ENCODE measurements around the gene OR10H5.
"Not testable (repeated sequence)": the region's sequence is repeated elsewhere in the genome, so short reads cannot be mapped to it uniquely, and the experiment has no call there.

OR10H5 gene

DNA sequence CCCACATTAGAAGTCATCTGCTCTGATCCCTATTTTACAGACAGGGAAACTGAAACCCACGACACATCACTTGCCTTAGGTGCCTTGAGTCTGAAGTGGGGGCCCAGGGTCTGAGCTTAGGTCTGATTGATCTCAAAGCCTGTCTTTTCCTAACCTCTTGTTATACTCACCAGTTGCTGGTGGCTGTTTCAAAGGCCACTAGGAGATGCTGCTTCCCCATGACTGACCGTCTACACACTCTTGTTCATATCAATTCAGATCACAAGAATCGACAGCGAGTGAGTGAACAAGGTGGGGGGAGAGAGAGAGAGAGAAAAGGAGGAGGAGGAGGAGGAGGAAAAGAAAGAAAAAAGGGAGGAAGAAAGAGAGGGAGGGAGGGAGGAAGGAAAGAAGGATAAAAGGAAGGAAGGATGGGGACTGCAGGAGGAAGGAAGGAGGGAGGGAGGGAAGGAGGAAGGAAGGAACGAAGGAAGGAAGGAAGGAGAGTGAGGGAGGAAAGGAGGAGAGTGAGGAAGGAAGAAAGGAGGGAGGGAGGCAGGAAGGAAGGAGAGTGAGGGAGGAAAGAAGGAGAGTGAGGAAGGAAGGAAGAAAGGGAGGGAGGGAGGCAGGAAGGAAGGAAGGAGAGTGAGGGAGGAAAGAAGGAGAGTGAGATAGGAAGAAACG, 24.7 kb downstream of the OR10H5 start:
- no peak for DNase-seq (ENCODE audit: low read depth)

DNA sequence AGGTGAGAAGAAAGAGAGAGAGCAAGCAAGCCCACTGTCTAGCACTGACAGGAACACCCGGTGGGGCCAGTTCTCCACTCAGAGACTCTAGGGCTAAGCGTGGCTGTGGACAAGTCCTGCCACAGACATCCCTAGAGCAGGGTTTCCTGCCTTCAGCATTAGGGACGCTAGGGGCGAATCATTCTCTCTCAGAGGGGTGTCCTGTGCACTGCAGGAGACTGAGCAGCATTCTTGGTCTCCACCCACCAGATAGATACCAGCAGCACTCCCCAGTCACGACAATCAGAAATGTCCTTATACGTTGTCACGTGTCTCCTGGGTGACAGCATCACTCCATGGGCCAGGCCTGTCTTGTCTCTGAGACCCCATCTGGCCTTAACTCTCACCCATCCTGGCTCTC, 26.5 kb downstream of the OR10H5 start:
- DNase-seq (ENCODE audit: low read depth), result no peak

DNA sequence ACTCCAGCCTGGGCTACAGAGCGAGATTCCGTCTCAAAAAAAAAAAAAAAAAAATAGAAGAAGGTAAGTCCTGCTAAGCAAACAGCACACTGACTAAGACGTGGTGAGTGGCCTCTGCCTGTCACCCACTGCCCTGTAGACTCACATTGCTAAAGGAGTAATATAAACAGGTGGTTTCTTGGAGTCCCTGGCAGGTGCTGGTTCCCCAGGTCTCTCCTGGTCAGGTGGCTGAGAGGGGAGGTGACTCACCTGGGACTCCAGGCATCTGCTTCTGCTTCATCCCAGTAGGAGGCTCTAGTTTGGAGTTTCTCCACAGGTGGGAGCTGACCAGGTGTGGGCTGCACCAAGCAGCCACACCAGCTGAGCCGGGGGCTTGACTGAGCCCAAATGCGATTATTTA, 27.8 kb downstream of the OR10H5 start, which contains the start of gene OR10H1:
TSS of gene OR10H1 (minus strand) at position 359 of the 400 bp plus-strand sequence. CDS start 7,627 bp downstream, outside the sequence.
- DNase-seq (ENCODE audit: low read depth), result no peak

DNA sequence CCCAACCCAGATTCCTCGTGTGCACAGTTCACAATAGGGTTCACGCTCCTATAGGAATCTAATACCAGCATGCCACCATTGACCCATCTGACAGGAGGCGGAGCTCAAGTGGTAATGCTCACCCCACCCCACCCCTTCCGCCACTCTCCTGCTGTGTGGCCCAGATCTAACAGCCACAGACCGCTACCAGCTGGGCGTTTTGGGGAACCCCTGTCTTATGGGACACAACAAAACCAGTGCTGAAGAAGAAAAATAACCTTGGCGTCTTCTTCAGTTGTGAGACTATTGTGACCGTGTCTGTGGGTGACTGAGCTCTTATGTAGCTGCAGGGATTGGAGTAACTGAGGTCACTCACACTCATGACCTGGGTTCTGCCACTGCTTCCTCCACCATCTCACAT, 33.2 kb downstream of the OR10H5 start:
- DNase-seq (ENCODE audit: low read depth), result no peak

DNA sequence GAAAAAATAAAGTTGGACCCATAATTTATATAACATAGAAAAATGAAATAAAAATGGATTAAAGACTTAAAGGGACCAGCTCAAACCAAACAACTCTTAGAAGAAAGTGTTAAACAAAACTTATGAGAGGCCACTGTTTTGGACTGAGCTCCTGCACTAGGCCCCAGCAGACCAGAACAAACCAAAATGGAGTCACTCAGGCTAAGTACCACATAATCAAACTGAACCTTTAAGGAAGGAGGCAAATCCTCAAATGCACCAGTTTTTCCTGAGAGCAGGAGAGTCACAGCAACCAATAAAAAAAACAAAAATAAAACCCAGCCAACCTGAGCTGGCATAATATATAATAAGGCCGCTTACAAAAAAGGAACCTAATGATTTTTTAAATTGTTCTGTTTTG, 38.3 kb downstream of the OR10H5 start:
- DNase-seq (ENCODE audit: low read depth), result no peak

- DNase-seq (ENCODE audit: low read depth), result no peak
Observed at GRCh38 chr19:15828121-15828610, 40.7 kb downstream of the OR10H5 start.

GRCh38 chr19:15828611-15829305, 41.3 kb downstream of the OR10H5 start:
- not testable (repeated sequence) for DNase-seq (ENCODE audit: low read depth)

DNA sequence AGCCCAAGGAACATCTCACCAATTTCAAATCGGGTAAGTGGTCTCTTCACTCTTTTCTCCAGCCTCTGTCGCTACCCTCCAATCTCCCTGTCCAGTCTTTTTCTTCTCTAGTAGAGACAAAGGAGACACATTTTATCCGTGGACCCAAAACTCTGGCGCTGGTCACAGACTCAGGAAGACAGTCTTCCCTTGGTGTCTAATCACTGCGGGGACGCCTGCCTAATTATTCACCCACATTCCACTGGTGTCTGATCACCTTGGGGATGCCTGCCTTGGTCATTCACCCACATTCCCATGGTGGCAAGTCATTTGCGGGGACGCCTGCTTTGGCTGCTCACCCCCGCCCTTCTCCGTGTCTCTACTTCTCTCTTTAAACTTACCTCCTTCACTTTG, 41.8 kb downstream of the OR10H5 start:
- DNase-seq (ENCODE audit: low read depth), result no peak

GRCh38 chr19:15829786-15830185, 42.3 kb downstream of the OR10H5 start:
- no peak for DNase-seq (ENCODE audit: low read depth)

DNA sequence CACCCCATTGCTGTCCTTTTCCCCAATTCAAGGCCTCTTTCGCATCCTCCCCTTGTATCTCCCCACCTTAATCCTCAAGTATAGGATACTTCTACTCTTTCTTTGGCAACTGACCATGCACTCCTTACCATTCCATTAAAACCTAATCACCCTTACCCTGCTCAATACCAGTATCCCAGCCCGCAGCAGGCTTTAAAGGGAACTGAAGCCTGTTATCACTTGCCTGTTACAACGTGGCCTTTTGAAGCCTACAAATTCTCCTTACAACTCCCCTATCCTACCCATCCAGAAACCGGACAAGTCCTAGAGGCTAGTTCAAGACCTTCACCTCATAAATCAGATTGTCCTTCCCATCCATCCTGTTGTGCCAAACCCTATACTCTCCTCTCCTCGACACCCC, 44.2 kb downstream of the OR10H5 start:
- DNase-seq (ENCODE audit: low read depth), result no peak

DNA sequence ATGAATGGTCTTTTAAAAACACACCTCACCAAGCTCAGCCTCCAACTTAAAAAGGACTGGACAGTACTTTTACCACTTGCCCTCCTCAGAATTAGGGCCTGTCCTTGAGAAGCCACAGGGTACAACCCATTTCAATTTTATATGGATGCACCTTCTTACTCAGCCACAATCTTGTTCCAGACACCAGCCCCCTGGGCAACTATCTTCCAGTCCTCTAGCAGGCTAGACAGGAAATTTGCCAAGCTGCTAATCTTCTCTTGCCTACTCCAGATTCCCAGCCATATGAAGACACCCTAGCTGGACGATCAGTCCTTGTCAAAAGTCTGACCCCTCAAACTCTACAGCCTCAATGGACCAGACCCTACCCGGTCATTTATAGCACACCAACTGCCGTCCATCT, 46.8 kb downstream of the OR10H5 start:
- DNase-seq (ENCODE audit: low read depth), result not testable (repeated sequence)

GRCh38 chr19:15835565-15836329, 48.3 kb downstream of the OR10H5 start:
- peak; percentile 6 for DNase-seq (ENCODE audit: low read depth)

- peak; percentile 92 for DNase-seq (ENCODE audit: low read depth)
Observed at GRCh38 chr19:15836330-15837220, 49.1 kb downstream of the OR10H5 start.

- peak; percentile 4 for DNase-seq (ENCODE audit: low read depth)
Observed at GRCh38 chr19:15837221-15837731, 49.8 kb downstream of the OR10H5 start.

GRCh38 chr19:15838351-15838750, 50.9 kb downstream of the OR10H5 start:
- DNase-seq (ENCODE audit: low read depth), result no peak

DNA sequence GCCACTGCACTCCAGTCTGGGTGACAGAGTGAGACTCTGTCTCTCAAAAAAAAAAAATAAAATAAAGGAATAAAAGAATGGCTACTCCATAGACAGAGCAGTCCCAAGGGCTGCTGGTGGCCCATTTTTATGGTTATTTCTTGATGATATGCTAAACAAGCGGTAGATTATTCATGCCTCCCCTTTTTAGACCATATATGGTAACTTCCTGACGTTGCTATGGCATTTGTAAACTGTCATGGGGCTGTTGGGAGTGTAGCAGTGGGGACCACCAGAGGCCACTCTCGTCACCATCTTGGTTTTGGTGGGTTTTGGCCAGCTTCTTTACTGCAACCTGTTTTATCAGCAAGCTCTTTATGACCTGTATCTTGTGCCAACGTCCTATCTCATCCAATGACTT, 52.4 kb downstream of the OR10H5 start:
- DNase-seq (ENCODE audit: low read depth), result not testable (repeated sequence)

- no peak for DNase-seq (ENCODE audit: low read depth)
Observed at GRCh38 chr19:15840833-15841232, 53.4 kb downstream of the OR10H5 start.

- no peak for DNase-seq (ENCODE audit: low read depth)
Observed at GRCh38 chr19:15841875-15842569, 54.6 kb downstream of the OR10H5 start.

DNA sequence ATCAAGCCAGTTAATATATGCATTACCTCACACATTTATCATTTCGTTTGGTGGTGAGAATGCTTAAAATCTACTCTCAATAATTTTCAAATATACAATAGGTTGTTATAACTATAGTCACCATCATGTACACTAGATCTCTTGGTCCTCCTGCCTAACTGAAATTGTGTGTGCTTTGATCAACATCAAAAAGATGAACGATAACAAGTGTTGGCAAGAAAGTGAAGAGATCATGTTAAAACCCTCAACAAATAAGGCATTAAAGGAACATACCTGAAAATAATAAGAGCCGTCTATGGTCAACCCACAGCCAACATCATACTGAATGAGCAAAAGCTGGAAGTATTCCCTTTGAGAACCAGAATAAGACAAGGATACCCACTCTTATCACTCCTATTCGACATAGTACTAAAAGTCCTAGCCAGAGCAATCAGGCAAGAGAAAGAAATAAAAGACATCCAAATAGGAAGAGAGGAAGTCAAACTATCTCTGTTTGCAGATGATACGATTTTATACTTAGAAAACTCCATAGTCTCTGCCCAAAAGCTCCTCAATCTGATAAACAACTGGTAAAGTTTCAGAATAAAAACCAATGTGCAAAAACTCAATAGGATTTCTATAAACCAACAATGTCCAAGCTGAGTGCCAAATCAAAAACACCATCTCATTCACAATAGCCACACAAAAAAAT, 55.9 kb downstream of the OR10H5 start:
- no peak for DNase-seq (ENCODE audit: low read depth)

DNA sequence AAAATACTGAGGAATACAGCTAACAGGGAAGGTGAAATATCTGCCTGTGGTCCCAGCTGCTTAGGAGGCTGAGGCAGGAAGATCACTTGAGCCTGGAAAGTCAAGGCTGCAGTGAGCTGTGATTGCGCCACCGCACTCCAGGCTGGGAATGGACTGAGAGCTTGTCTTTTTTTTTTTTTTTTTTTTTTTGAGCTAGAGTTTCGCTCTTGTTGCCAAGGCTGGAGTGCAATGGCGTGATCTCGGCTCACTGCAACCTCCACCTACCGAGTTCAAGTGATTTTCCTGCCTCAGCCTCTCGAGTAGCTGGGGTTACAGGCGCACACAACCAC, 56.4 kb downstream of the OR10H5 start:
- DNase-seq (ENCODE audit: low read depth), result not testable (repeated sequence)
